Activated naive CD4-positive, alpha-beta T cell treated with anti-CD3 and anti-CD28 coated beads, Interleukin-2, amount 50 U/mL, for 24 hours (primary cell): ENCODE data around the gene TAF10.

Experiments used
- H3K27ac Mint-ChIP-seq: one replicate; pipeline ENCODE4 v1.8.0; 2021; ENCODE audit warnings: mild to moderate bottlenecking, mixed read lengths
- H3K27me3 Mint-ChIP-seq: one replicate; pipeline ENCODE4 v1.8.0; 2021; ENCODE audit warnings: mixed read lengths
- H3K36me3 Mint-ChIP-seq: one replicate; pipeline ENCODE4 v1.8.0; 2021; ENCODE audit warnings: mixed read lengths
- H3K4me1 Mint-ChIP-seq: one replicate; pipeline ENCODE4 v1.8.0; 2021; ENCODE audit warnings: mixed read lengths
- H3K4me3 Mint-ChIP-seq: one replicate; pipeline ENCODE4 v1.8.0; 2021; ENCODE audit warnings: mild to moderate bottlenecking, mixed read lengths
- H3K9me3 Mint-ChIP-seq: one replicate; pipeline ENCODE4 v1.8.0; 2021; ENCODE audit warnings: mixed read lengths

The TAF10 gene

GRCh38 chr11:6608726-6609501, 3.1 kb downstream of the TAF10 start:
- Mint-ChIP-seq H3K36me3 (peaks cover 15% of the 10 kb centered on the region), H3K27me3 (no peaks in the 10 kb centered on the region), H3K4me1 (peaks cover 40% of the 10 kb centered on the region), H3K9me3 (no peaks in the 10 kb centered on the region), H3K4me3 (no peak overlapping the region), H3K27ac (peak overlapping the region; percentile 75)

GRCh38 chr11:6608011-6608410, 4.0 kb downstream of the TAF10 start:
- H3K9me3 Mint-ChIP-seq, result no peaks in the 10 kb centered on the region
- peaks cover 40% of the 10 kb centered on the region for H3K4me1 Mint-ChIP-seq
- no peak overlapping the region for H3K4me3 Mint-ChIP-seq
- no peaks in the 10 kb centered on the region for H3K27me3 Mint-ChIP-seq
- H3K36me3 Mint-ChIP-seq, result peaks cover 15% of the 10 kb centered on the region
- no peak overlapping the region for H3K27ac Mint-ChIP-seq

GRCh38 chr11:6607190-6607795, 4.7 kb downstream of the TAF10 start:
- no peaks in the 10 kb centered on the region for H3K27me3 Mint-ChIP-seq
- H3K9me3 Mint-ChIP-seq, result no peaks in the 10 kb centered on the region
- H3K4me1 Mint-ChIP-seq, result peaks cover 40% of the 10 kb centered on the region
- H3K4me3 Mint-ChIP-seq, result peak overlapping the region; percentile 57
- H3K27ac Mint-ChIP-seq, result peak overlapping the region; percentile 73
- H3K36me3 Mint-ChIP-seq, result peaks cover 15% of the 10 kb centered on the region

GRCh38 chr11:6606471-6607189, 5.4 kb downstream of the TAF10 start:
- no peaks in the 10 kb centered on the region for H3K9me3 Mint-ChIP-seq
- H3K36me3 Mint-ChIP-seq, result peaks cover 15% of the 10 kb centered on the region
- peaks cover 44% of the 10 kb centered on the region for H3K4me1 Mint-ChIP-seq
- no peak overlapping the region for H3K4me3 Mint-ChIP-seq
- no peak overlapping the region for H3K27ac Mint-ChIP-seq
- H3K27me3 Mint-ChIP-seq, result no peaks in the 10 kb centered on the region

GRCh38 chr11:6604790-6605189, 7.2 kb downstream of the TAF10 start:
- Mint-ChIP-seq H3K36me3 (peaks cover 10% of the 10 kb centered on the region), H3K9me3 (no peaks in the 10 kb centered on the region), H3K27me3 (no peaks in the 10 kb centered on the region), H3K4me3 (no peak overlapping the region), H3K4me1 (peaks cover 33% of the 10 kb centered on the region), H3K27ac (no peak overlapping the region)

GRCh38 chr11:6604081-6604626, 7.9 kb downstream of the TAF10 start:
- H3K9me3 Mint-ChIP-seq, result no peaks in the 10 kb centered on the region
- no peak overlapping the region for H3K4me3 Mint-ChIP-seq
- no peaks in the 10 kb centered on the region for H3K27me3 Mint-ChIP-seq
- H3K27ac Mint-ChIP-seq, result no peak overlapping the region
- peaks cover 34% of the 10 kb centered on the region for H3K4me1 Mint-ChIP-seq
- H3K36me3 Mint-ChIP-seq, result peaks cover 6% of the 10 kb centered on the region

GRCh38 chr11:6603287-6604080, 8.5 kb downstream of the TAF10 start, which contains the start of the genes ILK and RRP8:
ILK (plus strand) TSS chr11:6603774; CDS start chr11:6604272, 498 bp downstream.
RRP8 (minus strand) TSS chr11:6603616; CDS start chr11:6603502, 114 bp downstream.
- Mint-ChIP-seq H3K9me3 (no peaks in the 10 kb centered on the region), H3K27ac (no peak within 1 kb of the TSS)

GRCh38 chr11:6602096-6602940, 9.7 kb downstream of the TAF10 start:
- Mint-ChIP-seq H3K27me3 (no peaks in the 10 kb centered on the region), H3K36me3 (peaks cover 5% of the 10 kb centered on the region), H3K9me3 (no peaks in the 10 kb centered on the region), H3K4me3 (no peak overlapping the region), H3K4me1 (peaks cover 32% of the 10 kb centered on the region), H3K27ac (no peak overlapping the region)

More at GRCh38 chr11:6603287-6604080, 8.5 kb downstream of the TAF10 start, which contains the start of the genes ILK and RRP8:
- peaks cover 6% of the 10 kb centered on the region for H3K36me3 Mint-ChIP-seq
- no peaks in the 10 kb centered on the region for H3K27me3 Mint-ChIP-seq
- no peak within 1 kb of the TSS for H3K4me3 Mint-ChIP-seq
- H3K4me1 Mint-ChIP-seq, result peaks cover 34% of the 10 kb centered on the region

- Mint-ChIP-seq H3K27me3 (no peaks in the 10 kb centered on the region), H3K27ac (no peak overlapping the region), H3K36me3 (peaks cover 5% of the 10 kb centered on the region), H3K4me1 (peaks cover 32% of the 10 kb centered on the region), H3K9me3 (no peaks in the 10 kb centered on the region), H3K4me3 (peak overlapping the region; percentile 1)
These were observed 11.0 kb downstream of the TAF10 start for GRCh38 chr11:6601041-6601461.

GRCh38 chr11:6599881-6600390, 12.1 kb downstream of the TAF10 start:
- Mint-ChIP-seq H3K4me3 (no peak overlapping the region), H3K9me3 (no peaks in the 10 kb centered on the region), H3K4me1 (peaks cover 37% of the 10 kb centered on the region), H3K27ac (peak overlapping the region; percentile 39), H3K36me3 (peaks cover 6% of the 10 kb centered on the region), H3K27me3 (no peaks in the 10 kb centered on the region)

- peaks cover 6% of the 10 kb centered on the region for H3K36me3 Mint-ChIP-seq
- peaks cover 40% of the 10 kb centered on the region for H3K4me1 Mint-ChIP-seq
- no peaks in the 10 kb centered on the region for H3K27me3 Mint-ChIP-seq
- H3K27ac Mint-ChIP-seq, result peak overlapping the region; percentile 39
- no peak overlapping the region for H3K4me3 Mint-ChIP-seq
- H3K9me3 Mint-ChIP-seq, result no peaks in the 10 kb centered on the region
These were observed 12.6 kb downstream of the TAF10 start for GRCh38 chr11:6599449-6599848.

GRCh38 chr11:6598555-6598954, 13.5 kb downstream of the TAF10 start:
- H3K36me3 Mint-ChIP-seq, result peaks cover 9% of the 10 kb centered on the region
- H3K4me3 Mint-ChIP-seq, result no peak overlapping the region
- H3K27me3 Mint-ChIP-seq, result no peaks in the 10 kb centered on the region
- H3K9me3 Mint-ChIP-seq, result no peaks in the 10 kb centered on the region
- H3K4me1 Mint-ChIP-seq, result peaks cover 49% of the 10 kb centered on the region
- no peak overlapping the region for H3K27ac Mint-ChIP-seq

- H3K4me3 Mint-ChIP-seq, result no peak overlapping the region
- H3K4me1 Mint-ChIP-seq, result peaks cover 45% of the 10 kb centered on the region
- no peaks in the 10 kb centered on the region for H3K27me3 Mint-ChIP-seq
- H3K36me3 Mint-ChIP-seq, result peaks cover 18% of the 10 kb centered on the region
- H3K9me3 Mint-ChIP-seq, result no peaks in the 10 kb centered on the region
- H3K27ac Mint-ChIP-seq, result no peak overlapping the region
These were observed 15.7 kb downstream of the TAF10 start for GRCh38 chr11:6596239-6596877.
